Tibial nerve (tissue), 4 donors: ENCODE results near the gene ENOX1. TPM values are rescaled to one million over a fixed set of nuclear protein-coding genes. Genes with fewer than 3 reads are reported as not detected.

Source experiments
- DNase-seq, 2 donors: peaks; one replicate each; pipeline ENCODE4 v3.0.0-alpha.2; 2019; ENCODE audit warnings: low spot score in 2 of 2
- H3K27ac ChIP-seq, 4 donors: fragments of 200-600 bp; sonication (generic) in 3 of 4; one replicate each; pipeline ENCODE4 v1.5.1; 2017 to 2019; ENCODE audit warnings: mild to moderate bottlenecking in 1 of 4
- H3K27me3 ChIP-seq, 2 donors: fragments of 200-600 bp; sonication (generic) in 1 of 2; one replicate each; pipeline versions ENCODE4 v1.5.1 to v1.6.0; 2017 to 2019
- H3K36me3 ChIP-seq, 3 donors: fragments of 200-600 bp; sonication (generic); one replicate each; pipeline ENCODE4 v1.5.1; 2018 to 2019
- H3K4me1 ChIP-seq, 4 donors: fragments of 200-600 bp; sonication (generic) in 3 of 4; one replicate each; pipeline ENCODE4 v1.5.1; 2017 to 2019
- H3K4me3 ChIP-seq, 4 donors: fragments of 200-600 bp; sonication (generic) in 3 of 4; one replicate each; pipeline ENCODE4 v1.5.1; 2017 to 2019; ENCODE audit warnings: mild to moderate bottlenecking in 1 of 4, moderate library complexity in 1 of 4
- H3K9me3 ChIP-seq, 4 donors: fragments of 200-600 bp; sonication (generic) in 3 of 4; one replicate each; pipeline ENCODE4 v1.5.1; 2017 to 2019
- CTCF ChIP-seq, 5 experiments: fragments of 200-600 bp in 3 of 5; fragments of 450-650 bp in 2 of 5; sonication (generic) in 3 of 5; IDR thresholded peaks; one replicate each; pipeline ENCODE4 v1.5.1; 2016 to 2019; ENCODE audit warnings: antibody characterized with exemption in 5 of 5, mild to moderate bottlenecking in 3 of 5, moderate library complexity in 2 of 5
- EP300 ChIP-seq, 2 donors: sonication (generic); formaldehyde crosslinking; IDR thresholded peaks; one replicate each; pipeline ENCODE4 v1.6.1; 2017; ENCODE audit warnings: antibody characterized with exemption in 2 of 2, mild to moderate bottlenecking in 1 of 2
- POLR2A ChIP-seq, 2 donors: fragments of 450-650 bp; IDR thresholded peaks; one replicate each; pipeline ENCODE4 v1.6.1; 2017; ENCODE audit warnings: antibody characterized with exemption in 2 of 2, mild to moderate bottlenecking in 2 of 2, moderate library complexity in 2 of 2
- WGBS, 2 donors: methylation state at CpG; one replicate each; pipeline ENCODE4 v1.1.5; 2018; 5-methylcytosine and 5-hydroxymethylcytosine counted together
- total RNA-seq, 4 donors: library from RNA; depleted of rRNA; stranded (reverse); fragments of >200 nt; gene quantifications; one replicate each; pipeline ENCODE4 v1.1.0, GENCODE V29; 2016

ENOX1 gene
- total RNA-seq, 4 donors from 2014 or later = 2.6 to 8.2 (median 4.6) TPM

GRCh38 chr13:43755844-43756243, 30.9 kb downstream of the ENOX1 start:
- TF ChIP-seq POLR2A (IDR thresholded peaks at IDR 0.05) (no peak), CTCF (IDR thresholded peaks at IDR 0.05) (no peak), EP300 (IDR thresholded peaks at IDR 0.05) (no peak)
- Histone ChIP-seq H3K36me3 (no peaks in the 10 kb centered on the region), H3K27ac (no peak overlapping the region), H3K9me3 (no peaks in the 10 kb centered on the region), H3K27me3 (no peaks in the 10 kb centered on the region), H3K4me3 (no peak overlapping the region), H3K4me1 (no peaks in the 10 kb centered on the region)
- whole genome bisulfite sequencing, 2 donors = 85 to 89% methylated on average over 1 of the region's 1 CpG
- no peak for DNase-seq

GRCh38 chr13:43751624-43752023, 35.1 kb downstream of the ENOX1 start:
- H3K4me1 ChIP-seq = no peaks in the 10 kb centered on the region
- WGBS, 2 donors = 66 to 71% methylated on average over 3 of the region's 3 CpGs
- H3K9me3 ChIP-seq = no peaks in the 10 kb centered on the region
- no peaks in the 10 kb centered on the region for H3K36me3 ChIP-seq
- H3K4me3 ChIP-seq = no peak overlapping the region
- TF ChIP-seq POLR2A (IDR thresholded peaks at IDR 0.05) = no peak
- no peak for TF ChIP-seq EP300 (IDR thresholded peaks at IDR 0.05)
- no peak for TF ChIP-seq CTCF (IDR thresholded peaks at IDR 0.05)
- no peaks in the 10 kb centered on the region for H3K27me3 ChIP-seq
- no peak overlapping the region for H3K27ac ChIP-seq
- no peak for DNase-seq

GRCh38 chr13:43749503-43749902, 37.3 kb downstream of the ENOX1 start:
- Histone ChIP-seq H3K4me1 (no peaks in the 10 kb centered on the region), H3K9me3 (no peaks in the 10 kb centered on the region), H3K4me3 (no peak overlapping the region), H3K27me3 (no peaks in the 10 kb centered on the region), H3K27ac (no peak overlapping the region), H3K36me3 (no peaks in the 10 kb centered on the region)
- WGBS, 2 donors = 76 to 85% methylated on average over 1 of the region's 1 CpG
- DNase-seq = no peak
- TF ChIP-seq EP300 (IDR thresholded peaks at IDR 0.05) (no peak), CTCF (IDR thresholded peaks at IDR 0.05) (no peak), POLR2A (IDR thresholded peaks at IDR 0.05) (no peak)

- TF ChIP-seq POLR2A (IDR thresholded peaks at IDR 0.05) = no peak
- TF ChIP-seq EP300 (IDR thresholded peaks at IDR 0.05) = no peak
- TF ChIP-seq CTCF (IDR thresholded peaks at IDR 0.05) = no peak
- 77 to 84% methylated on average over 5 of the region's 5 CpGs for WGBS, 2 donors
Measured at GRCh38 chr13:43744261-43745031, 42.3 kb downstream of the ENOX1 start.

GRCh38 chr13:43742911-43743310, 43.9 kb downstream of the ENOX1 start:
- DNase-seq = no peak
- Histone ChIP-seq H3K27ac (no peak overlapping the region), H3K4me1 (no peaks in the 10 kb centered on the region), H3K9me3 (no peaks in the 10 kb centered on the region), H3K36me3 (no peaks in the 10 kb centered on the region), H3K4me3 (no peak overlapping the region), H3K27me3 (no peaks in the 10 kb centered on the region)
- TF ChIP-seq EP300 (IDR thresholded peaks at IDR 0.05) (no peak), CTCF (IDR thresholded peaks at IDR 0.05) (no peak), POLR2A (IDR thresholded peaks at IDR 0.05) (no peak)

More at GRCh38 chr13:43744261-43745031, 42.3 kb downstream of the ENOX1 start:
- Histone ChIP-seq H3K27ac (no peak overlapping the region), H3K36me3 (no peaks in the 10 kb centered on the region), H3K4me1 (no peaks in the 10 kb centered on the region), H3K9me3 (no peaks in the 10 kb centered on the region), H3K4me3 (no peak overlapping the region), H3K27me3 (no peaks in the 10 kb centered on the region)
- no peak for DNase-seq
